HEK293 (cell line): ENCODE data around the gene TBK1.

Experiments
- CTCF ChIA-PET: fragments of 350-600 bp; formaldehyde crosslinking; extraction: SDS; loops from one replicate; lab custom pipeline; 2021; ENCODE audit warnings: antibody characterized with exemption; lab: Yijun Ruan, JAX
- POLR2A ChIA-PET: fragments of 300-600 bp; formaldehyde crosslinking; extraction: SDS; loops from one replicate; lab custom pipeline; 2020; ENCODE audit warnings: antibody characterized with exemption, inconsistent platforms; lab: Yijun Ruan, JAX
- H3K27ac ChIP-seq: fragments of 200-500 bp; sonication (Bioruptor generic); 2 replicates; pipeline ENCODE4 v1.5.1; 2014; ENCODE audit warnings: low read depth, low read length, control low read depth, inconsistent platforms; ENCODE audit errors: extremely low read depth
- H3K36me3 ChIP-seq, 2 experiments: fragments of 200-500 bp in 1 of 2; sonication (Bioruptor generic) in 1 of 2; 1 replicate in 1 of 2; 2 replicates in 1 of 2; pipeline ENCODE4 v1.5.1; 2014 to 2017; ENCODE audit warnings: inconsistent platforms in 2 of 2, low read length in 2 of 2; ENCODE audit not compliant: control insufficient read depth in 2 of 2, insufficient read depth in 1 of 2
- H3K4me1 ChIP-seq: fragments of 200-500 bp; sonication (Bioruptor generic); 2 replicates; pipeline ENCODE4 v1.5.1; 2014; ENCODE audit warnings: mild to moderate bottlenecking, low read length, inconsistent platforms; ENCODE audit not compliant: control insufficient read depth, insufficient read depth
- H3K4me3 ChIP-seq: 2 replicates; pipeline ENCODE4 v1.5.1; 2011; ENCODE audit warnings: low read depth, mild to moderate bottlenecking, control low read depth, low read length, moderate library complexity
- H3K9me3 ChIP-seq: fragments of 200-500 bp; sonication (Bioruptor generic); 2 replicates; pipeline ENCODE4 v1.5.1; 2014; ENCODE audit warnings: low read depth, low read length, inconsistent platforms; ENCODE audit not compliant: control insufficient read depth, insufficient read depth
- HOXC10 ChIP-seq: sonication (generic); formaldehyde crosslinking; IDR thresholded peaks from 2 replicates; pipeline ENCODE4 v1.8.1; 2023; ENCODE audit warnings: mild to moderate bottlenecking, missing genetic modification reagents
- KLF9 ChIP-seq: fragments of 450-650 bp; formaldehyde crosslinking; IDR thresholded peaks from 2 replicates; pipeline ENCODE4 v1.5.1; 2016; ENCODE audit warnings: missing biosample characterization, missing genetic modification characterization, low read depth
- MZF1 ChIP-seq: fragments of 450-650 bp; formaldehyde crosslinking; IDR thresholded peaks from 2 replicates; pipeline ENCODE4 v1.5.1; 2017; ENCODE audit warnings: missing biosample characterization, missing genetic modification characterization, borderline replicate concordance
- PRDM1 ChIP-seq: fragments of 450-650 bp; formaldehyde crosslinking; IDR thresholded peaks from 2 replicates; pipeline ENCODE4; 2016; ENCODE audit warnings: missing biosample characterization, missing genetic modification characterization
- PRDM4 ChIP-seq: fragments of 450-650 bp; formaldehyde crosslinking; IDR thresholded peaks from 2 replicates; pipeline ENCODE4 v1.5.1; 2017; ENCODE audit warnings: missing biosample characterization, missing genetic modification characterization
- REST ChIP-seq: fragments of 450-650 bp; formaldehyde crosslinking; IDR thresholded peaks from 2 replicates; pipeline ENCODE4 v1.5.1; 2016; ENCODE audit warnings: missing biosample characterization, missing genetic modification characterization
- SP3 ChIP-seq: fragments of 450-650 bp; formaldehyde crosslinking; IDR thresholded peaks from 2 replicates; pipeline ENCODE4 v1.5.1; 2016; ENCODE audit warnings: missing biosample characterization, missing genetic modification characterization
- ZBTB21 ChIP-seq: fragments of 450-650 bp; formaldehyde crosslinking; IDR thresholded peaks from 2 replicates; pipeline ENCODE4 v1.5.1; 2017; ENCODE audit warnings: missing biosample characterization, missing genetic modification characterization
- ZBTB26 ChIP-seq: fragments of 450-650 bp; formaldehyde crosslinking; optimal IDR thresholded peaks from 2 replicates; pipeline ENCODE3; 2016; ENCODE audit warnings: missing biosample characterization, mild to moderate bottlenecking, missing genetic modification characterization
- ZBTB7A ChIP-seq: fragments of 450-650 bp; formaldehyde crosslinking; IDR thresholded peaks from 2 replicates; pipeline ENCODE4 v1.5.1; 2016; ENCODE audit warnings: low read depth, missing biosample characterization, missing genetic modification characterization
- ZEB2 ChIP-seq: fragments of 450-650 bp; formaldehyde crosslinking; IDR thresholded peaks from 2 replicates; pipeline ENCODE4 v1.5.1; 2016; ENCODE audit warnings: missing biosample characterization, missing genetic modification characterization
- ZFP41 ChIP-seq: fragments of 450-650 bp; formaldehyde crosslinking; IDR thresholded peaks from 2 replicates; pipeline ENCODE4 v1.5.1; 2016; ENCODE audit warnings: missing biosample characterization, missing genetic modification characterization, borderline replicate concordance
- ZNF10 ChIP-seq: fragments of 450-650 bp; formaldehyde crosslinking; IDR thresholded peaks from 2 replicates; pipeline ENCODE4 v1.5.1; 2017; ENCODE audit warnings: missing biosample characterization, missing genetic modification characterization
- ZNF16 ChIP-seq: fragments of 450-650 bp; formaldehyde crosslinking; IDR thresholded peaks from 2 replicates; pipeline ENCODE4 v1.5.1; 2016; ENCODE audit warnings: low read depth, missing biosample characterization, missing genetic modification characterization
- ZNF211 ChIP-seq: fragments of 450-650 bp; formaldehyde crosslinking; IDR thresholded peaks from 2 replicates; pipeline ENCODE4 v1.5.1; 2016; ENCODE audit warnings: low read depth, missing biosample characterization, missing genetic modification characterization
- ZNF214 ChIP-seq: fragments of 450-650 bp; formaldehyde crosslinking; IDR thresholded peaks from 2 replicates; pipeline ENCODE4 v1.5.1; 2017; ENCODE audit warnings: missing biosample characterization, mild to moderate bottlenecking, missing genetic modification characterization, borderline replicate concordance
- ZNF221 ChIP-seq: fragments of 450-650 bp; formaldehyde crosslinking; IDR thresholded peaks from 2 replicates; pipeline ENCODE4 v1.5.1; 2017; ENCODE audit warnings: missing biosample characterization, missing genetic modification characterization, borderline replicate concordance
- ZNF324 ChIP-seq: fragments of 450-650 bp; formaldehyde crosslinking; IDR thresholded peaks from 2 replicates; pipeline ENCODE4 v1.5.1; 2016; ENCODE audit warnings: missing biosample characterization, missing genetic modification characterization
- ZNF426 ChIP-seq: fragments of 450-650 bp; formaldehyde crosslinking; IDR thresholded peaks from 2 replicates; pipeline ENCODE4 v1.5.1; 2017; ENCODE audit warnings: missing biosample characterization, missing genetic modification characterization, mild to moderate bottlenecking, inconsistent platforms, moderate library complexity
- ZNF514 ChIP-seq: fragments of 450-650 bp; formaldehyde crosslinking; IDR thresholded peaks from 2 replicates; pipeline ENCODE4 v1.5.1; 2016; ENCODE audit warnings: missing biosample characterization, missing genetic modification characterization
- ZNF600 ChIP-seq: fragments of 450-650 bp; formaldehyde crosslinking; IDR thresholded peaks from 2 replicates; pipeline ENCODE4 v1.5.1; 2016; ENCODE audit warnings: missing biosample characterization, missing genetic modification characterization
- ZNF621 ChIP-seq: fragments of 450-650 bp; formaldehyde crosslinking; IDR thresholded peaks from 2 replicates; pipeline ENCODE4 v1.5.1; 2017; ENCODE audit warnings: missing biosample characterization, missing genetic modification characterization
- ZNF629 ChIP-seq: fragments of 450-650 bp; formaldehyde crosslinking; IDR thresholded peaks from 2 replicates; pipeline ENCODE4 v1.5.1; 2017; ENCODE audit warnings: missing biosample characterization, missing genetic modification characterization
- ZNF658 ChIP-seq: fragments of 450-650 bp; formaldehyde crosslinking; IDR thresholded peaks from 2 replicates; pipeline ENCODE4; 2016; ENCODE audit warnings: missing biosample characterization, missing genetic modification characterization
- ZNF747 ChIP-seq: fragments of 450-650 bp; formaldehyde crosslinking; IDR thresholded peaks from 2 replicates; pipeline ENCODE4 v1.5.1; 2016; ENCODE audit warnings: missing biosample characterization, missing genetic modification characterization
- ZNF792 ChIP-seq: fragments of 450-650 bp; formaldehyde crosslinking; IDR thresholded peaks from 2 replicates; pipeline ENCODE4 v1.5.1; 2016; ENCODE audit warnings: missing biosample characterization, missing genetic modification characterization
- ZSCAN30 ChIP-seq: fragments of 450-650 bp; IDR thresholded peaks from 2 replicates; pipeline ENCODE4 v1.5.1; 2018; ENCODE audit warnings: missing biosample characterization, mild to moderate bottlenecking, missing genetic modification characterization, moderate library complexity
- ZXDB ChIP-seq: fragments of 450-650 bp; formaldehyde crosslinking; IDR thresholded peaks from 2 replicates; pipeline ENCODE4 v1.5.1; 2016; ENCODE audit warnings: missing biosample characterization, missing genetic modification characterization

TBK1 gene

GRCh38 chr12:64402181-64402580 lies 49.7 kb upstream of the TBK1 start:
- H3K27ac ChIP-seq: no peak overlapping the region
- no peaks in the 10 kb centered on the region for H3K4me1 ChIP-seq
- no peak for TF ChIP-seq ZSCAN30 (tag by site-specific recombination)
- TF ChIP-seq ZBTB7A (tag by site-specific recombination): no peak
- TF ChIP-seq HOXC10: no peak
- TF ChIP-seq PRDM4 (tag by site-specific recombination): no peak
- no peak for TF ChIP-seq ZNF324 (tag by site-specific recombination)
- TF ChIP-seq ZNF221 (tag by site-specific recombination): no peak
- no peak for TF ChIP-seq REST (tag by site-specific recombination)
- no peak for TF ChIP-seq ZNF747
- no peak for TF ChIP-seq ZNF658
- no peak for TF ChIP-seq ZNF792
- no peak for TF ChIP-seq ZNF426 (tag by site-specific recombination)
- TF ChIP-seq ZNF10 (tag by site-specific recombination): no peak
- no peak for TF ChIP-seq ZNF211
- TF ChIP-seq ZBTB26 (tag by site-specific recombination): no peak
- TF ChIP-seq ZNF214 (tag by site-specific recombination): no peak
- no peak for TF ChIP-seq PRDM1 (tag by site-specific recombination)
- TF ChIP-seq ZXDB (tag by site-specific recombination): no peak
- TF ChIP-seq, all 188 proteins: peak for 0
- H3K4me3 ChIP-seq: no peak overlapping the region
- no peaks in the 10 kb centered on the region for H3K9me3 ChIP-seq
- CTCF ChIA-PET: no interaction called here
- POLR2A ChIA-PET: no interaction called here
- no peaks in the 10 kb centered on the region for H3K36me3 ChIP-seq

- Histone ChIP-seq H3K4me3 (peak within 1 kb of the TSS; percentile 87), H3K27ac (peak within 1 kb of the TSS; percentile 100), H3K36me3 (no peaks in the 10 kb centered on the region), H3K9me3 (no peaks in the 10 kb centered on the region), H3K4me1 (no peaks in the 10 kb centered on the region)
- ChIA-PET CTCF (interaction anchor here (0.6 to 0.7 kb wide), 3 partner anchors 38 to 208 kb away, joined by 3 to 4 read pairs (median 3); no protein-coding TSS in a partner anchor), POLR2A (interaction anchor here (0.6 to 1.0 kb wide), 7 partner anchors 20 to 1776 kb away, joined by 3 to 7 read pairs (median 3); no protein-coding TSS in a partner anchor)
- TF ChIP-seq ZSCAN30 (tag by site-specific recombination) (peak; percentile 49; the same call in 1 of the 2 replicates), ZNF514 (no peak), ZNF16 (no peak), ZFP41 (tag by site-specific recombination) (no peak), ZBTB21 (tag by site-specific recombination) (peak; percentile 76), ZEB2 (tag by site-specific recombination) (no peak), MZF1 (peak; percentile 83), SP3 (tag by site-specific recombination) (peak; percentile 62), ZNF629 (tag by site-specific recombination) (peak; percentile 80), KLF9 (peak; percentile 49; the same call in 1 of the 2 replicates), ZNF600 (tag by site-specific recombination) (peak; percentile 56), ZNF621 (tag by site-specific recombination) (no peak), ZNF324 (tag by site-specific recombination) (peak; percentile 24; the same call in 1 of the 2 replicates)
These were observed 48.0 kb upstream of the TBK1 start, which contains the start of gene XPOT for GRCh38 chr12:64403707-64404469. Gene XPOT, plus strand, starts transcription at chr12:64404392. Its CDS starts 5,644 bp downstream, at chr12:64410036.
